ENCODE measurements around the gene SLC8A3.

Gene SLC8A3

GRCh38 chr14:69996216-69996615 is 192.5 kb downstream of the SLC8A3 start:
- no peak for DNase-seq (ENCODE audit: low read depth)
